Stimulated activated CD4-positive, alpha-beta T cell treated with anti-CD3 and anti-CD28 coated beads, Interleukin-12 subunit alpha, Interleukin-12 subunit beta, amount 100 ng/mL, for 4 hours (primary cell): ENCODE data around the gene MYO1D.

Experiments
- DNase-seq: peaks from one replicate; pipeline ENCODE4 v3.0.0-alpha.2; 2020

Gene MYO1D

GRCh38 chr17:32810690-32811089 is 66.2 kb downstream of the MYO1D start:
- no peak for DNase-seq

DNA sequence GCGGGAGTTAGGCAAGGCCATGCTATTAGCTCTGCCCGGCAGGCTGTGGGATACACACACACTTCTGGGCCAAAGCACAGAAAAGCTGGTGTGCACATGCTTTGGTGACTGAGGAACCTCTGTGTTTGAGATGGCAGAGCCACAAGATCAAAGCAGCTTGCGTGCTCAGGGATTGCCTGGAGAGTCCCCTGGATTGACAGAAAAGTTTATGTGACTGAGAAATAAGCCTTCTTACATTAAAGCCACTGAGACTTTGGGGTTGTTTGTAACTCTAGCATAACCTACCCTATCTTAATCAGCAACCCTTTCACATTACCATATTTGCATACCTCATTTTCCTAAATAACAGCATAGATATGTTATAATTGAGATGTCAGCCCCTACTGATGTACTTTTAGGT is 69.3 kb downstream of the MYO1D start:
- DNase-seq: no peak

DNA sequence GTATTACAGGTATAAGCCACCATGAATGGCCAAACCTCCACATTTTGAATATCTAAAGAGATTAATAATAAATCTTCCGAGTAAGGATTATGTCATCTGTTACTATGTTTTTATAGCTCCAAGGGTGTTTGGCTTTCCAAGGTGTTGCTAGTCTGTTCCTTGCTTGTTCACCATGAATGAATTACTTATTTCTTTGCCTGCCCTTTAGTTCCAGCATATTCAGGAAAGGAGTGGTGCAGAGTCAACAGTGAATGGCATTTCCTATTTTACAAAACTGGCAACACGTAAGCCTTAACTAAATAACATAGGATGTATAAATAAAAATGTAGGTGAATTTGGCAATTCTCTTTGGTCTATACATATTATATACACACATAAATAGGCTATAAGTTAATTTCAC is 70.3 kb downstream of the MYO1D start:
- DNase-seq: no peak

- DNase-seq: no peak
Observed at GRCh38 chr17:32805029-32805976, 71.6 kb downstream of the MYO1D start.

DNA sequence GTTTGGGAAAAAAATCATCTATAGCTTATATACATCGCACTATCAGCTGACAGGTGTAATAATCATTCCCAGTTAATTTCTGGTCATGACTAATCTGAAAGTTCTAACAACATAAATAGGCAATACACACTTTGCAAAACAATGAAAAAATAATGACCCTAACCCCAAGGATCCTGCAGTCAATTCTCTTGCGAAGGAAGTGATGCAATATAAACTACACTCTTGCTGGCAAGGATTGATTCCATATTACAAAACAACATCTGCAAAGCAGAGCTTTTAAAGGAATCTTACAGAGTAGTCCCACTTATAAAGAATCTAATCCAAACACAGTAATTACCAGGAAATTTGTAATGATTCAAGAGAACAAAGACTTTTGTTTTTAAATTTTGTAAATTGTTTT is 73.4 kb downstream of the MYO1D start:
- no peak for DNase-seq

- no peak for DNase-seq
Observed at GRCh38 chr17:32802306-32802705, 74.6 kb downstream of the MYO1D start.

DNA sequence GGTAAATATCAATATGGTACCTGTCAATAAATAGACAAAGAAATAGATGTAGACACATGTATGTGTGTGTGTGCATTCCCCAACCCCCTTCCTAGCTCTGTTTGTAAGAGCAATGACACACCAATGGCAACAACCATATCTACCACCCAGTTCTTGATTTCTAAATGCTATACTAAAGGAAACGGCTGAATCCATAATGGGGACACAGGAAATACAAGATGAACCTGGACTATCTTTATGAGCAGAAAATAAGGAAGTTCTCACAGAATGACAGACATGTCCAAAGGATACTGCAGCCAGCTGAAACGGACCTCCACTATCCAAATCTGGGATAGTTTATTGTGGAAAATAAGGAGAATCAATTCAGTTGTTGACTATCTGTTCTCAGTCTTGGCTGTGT is 75.3 kb downstream of the MYO1D start:
- DNase-seq: no peak

DNA sequence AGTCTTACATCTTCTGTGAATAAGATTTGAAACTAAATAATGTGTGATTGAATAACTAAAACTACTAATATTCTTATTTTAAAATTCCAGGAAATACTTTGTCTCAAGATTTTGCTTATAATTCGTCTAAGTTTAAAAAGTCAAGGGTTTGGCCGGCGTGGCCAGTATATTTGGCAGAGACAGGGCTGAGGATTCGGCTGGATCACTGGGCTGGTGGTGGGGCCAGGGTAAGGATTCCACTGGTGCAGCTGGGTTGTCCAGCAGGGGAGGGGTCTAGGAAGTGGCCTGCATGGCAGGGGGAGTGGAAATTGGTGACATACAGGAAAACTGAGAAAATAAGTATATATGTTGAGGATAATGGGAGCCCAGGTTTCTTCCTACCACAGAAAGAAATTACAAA is 75.7 kb downstream of the MYO1D start:
- no peak for DNase-seq

GRCh38 chr17:32798938-32799337 is 78.0 kb downstream of the MYO1D start:
- no peak for DNase-seq

GRCh38 chr17:32795339-32795979 is 81.5 kb downstream of the MYO1D start:
- no peak for DNase-seq

- no peak for DNase-seq
Observed at GRCh38 chr17:32794533-32795246, 82.2 kb downstream of the MYO1D start.

- no peak for DNase-seq
Observed at GRCh38 chr17:32793841-32794240, 83.1 kb downstream of the MYO1D start.

- DNase-seq: no peak
Observed at GRCh38 chr17:32792207-32792606, 84.7 kb downstream of the MYO1D start.

DNA sequence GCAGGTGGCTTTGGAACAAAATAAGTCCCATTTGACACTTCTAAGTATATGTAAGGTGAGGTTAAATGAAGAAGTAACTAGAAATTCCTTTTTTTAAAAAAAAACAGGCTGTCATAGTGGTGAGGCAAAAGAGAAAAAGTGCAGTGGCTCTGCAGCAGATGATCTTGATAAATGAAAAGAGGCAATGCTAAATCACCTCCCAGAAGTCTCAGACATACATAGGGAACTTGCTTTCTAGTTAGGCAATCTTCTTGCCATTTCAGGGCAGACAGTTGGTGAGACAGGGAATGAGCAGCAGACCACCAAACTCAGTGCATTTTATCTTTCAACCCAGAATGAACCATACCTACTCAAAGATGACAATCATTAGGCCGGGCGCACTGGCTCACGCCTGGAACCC is 90.8 kb downstream of the MYO1D start:
- DNase-seq: no peak

DNA sequence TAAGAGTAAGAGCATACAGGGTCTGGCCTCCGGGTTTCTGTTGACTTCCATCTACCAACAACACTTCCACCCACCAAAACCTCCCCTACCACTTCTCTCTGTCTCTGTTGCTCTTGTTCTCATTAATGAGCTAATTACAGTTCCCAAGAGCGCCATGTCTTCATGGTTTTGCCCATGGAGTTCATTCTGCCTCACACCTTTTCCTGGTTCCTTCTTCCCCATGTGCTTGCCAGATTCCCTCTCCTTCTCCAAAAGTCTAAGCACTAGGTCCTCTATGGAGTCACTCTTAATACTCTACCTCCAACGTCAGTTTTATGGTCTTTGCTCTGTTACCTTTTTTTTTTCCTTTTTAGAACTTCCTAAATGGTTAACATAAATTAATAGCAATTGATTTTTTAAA is 92.8 kb downstream of the MYO1D start:
- DNase-seq: no peak

DNA sequence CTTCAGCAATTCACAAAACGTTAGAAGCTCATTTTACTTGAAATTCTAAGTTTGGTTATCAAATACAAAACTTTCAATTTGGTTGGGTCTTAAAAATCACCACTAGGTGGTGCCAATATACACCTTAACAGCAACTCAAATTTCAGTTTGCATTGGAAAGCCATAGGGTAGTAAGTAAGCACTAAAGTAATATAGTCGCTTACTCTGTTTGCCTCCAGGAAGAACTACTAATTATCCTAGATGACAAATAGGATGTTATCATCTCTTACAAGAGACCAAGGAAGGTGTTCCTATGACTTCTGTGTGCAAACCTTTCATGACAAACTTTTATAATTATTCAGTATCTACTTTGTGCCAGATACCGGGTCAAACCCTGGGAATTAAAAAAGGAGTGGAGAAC is 93.3 kb downstream of the MYO1D start:
- no peak for DNase-seq

- DNase-seq: no peak
Observed at GRCh38 chr17:32780721-32781120, 96.2 kb downstream of the MYO1D start.

- no peak for DNase-seq
Observed at GRCh38 chr17:32777922-32778321, 99.0 kb downstream of the MYO1D start.

DNA sequence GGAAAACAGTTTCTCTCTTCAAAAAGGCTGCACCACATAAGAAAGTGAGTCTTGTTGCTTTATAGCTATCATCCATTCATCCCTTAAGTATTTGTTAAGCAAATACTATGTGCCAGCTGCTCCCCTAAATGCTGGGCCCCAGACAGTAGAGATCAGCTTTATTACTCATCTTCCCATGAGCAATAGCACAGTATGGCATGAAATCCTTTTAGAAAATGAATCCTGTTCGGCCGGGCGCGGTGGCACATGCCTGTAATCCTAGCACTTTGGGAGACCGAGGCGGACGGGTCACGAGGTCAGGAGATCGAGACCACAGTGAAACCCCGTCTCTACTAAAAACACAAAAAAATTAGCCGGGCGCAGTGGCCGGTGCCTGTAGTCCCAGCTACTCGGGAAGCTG is 99.5 kb downstream of the MYO1D start:
- DNase-seq: no peak

GRCh38 chr17:32774695-32775084 is 102.2 kb downstream of the MYO1D start:
- DNase-seq: no peak

DNA sequence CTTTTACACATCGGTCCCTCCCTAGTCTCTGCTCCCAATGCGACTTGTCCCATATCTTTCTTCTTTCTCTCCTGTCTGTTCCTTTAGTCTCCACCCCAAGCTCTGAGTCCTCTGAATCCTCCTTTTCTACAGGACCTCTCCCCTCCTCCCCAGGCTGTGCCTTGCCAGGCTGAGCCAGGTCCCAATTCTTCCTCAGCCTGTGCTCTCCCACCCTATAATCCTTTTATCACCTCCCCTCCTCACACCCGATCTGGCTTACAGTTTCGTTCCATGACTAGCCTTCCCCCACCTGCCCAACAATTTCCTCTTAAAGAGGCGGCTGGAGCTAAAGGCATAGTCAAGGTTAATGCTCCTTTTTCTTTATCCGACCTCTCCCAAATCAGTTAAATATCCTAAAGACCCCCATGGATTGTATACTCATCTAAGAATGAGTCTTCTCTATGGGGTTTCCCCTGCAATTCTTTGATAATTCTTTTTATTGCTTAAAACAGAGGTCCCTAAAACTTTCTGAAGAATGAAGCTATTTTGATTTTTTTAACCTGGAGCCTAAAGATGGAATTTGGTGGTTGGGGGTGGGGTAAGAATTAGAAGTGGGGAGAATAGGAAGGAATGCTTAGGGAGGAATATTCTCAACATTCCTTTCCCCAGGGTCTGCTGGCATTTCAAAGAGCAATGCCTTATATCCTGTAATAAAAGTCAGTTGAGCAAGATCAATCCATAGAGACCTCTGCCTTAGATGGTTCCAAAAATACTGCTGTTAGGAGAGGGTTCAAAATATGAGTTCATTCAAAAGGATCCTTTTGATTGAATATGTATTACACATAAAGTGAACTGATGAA is 102.8 kb downstream of the MYO1D start:
- no peak for DNase-seq

DNA sequence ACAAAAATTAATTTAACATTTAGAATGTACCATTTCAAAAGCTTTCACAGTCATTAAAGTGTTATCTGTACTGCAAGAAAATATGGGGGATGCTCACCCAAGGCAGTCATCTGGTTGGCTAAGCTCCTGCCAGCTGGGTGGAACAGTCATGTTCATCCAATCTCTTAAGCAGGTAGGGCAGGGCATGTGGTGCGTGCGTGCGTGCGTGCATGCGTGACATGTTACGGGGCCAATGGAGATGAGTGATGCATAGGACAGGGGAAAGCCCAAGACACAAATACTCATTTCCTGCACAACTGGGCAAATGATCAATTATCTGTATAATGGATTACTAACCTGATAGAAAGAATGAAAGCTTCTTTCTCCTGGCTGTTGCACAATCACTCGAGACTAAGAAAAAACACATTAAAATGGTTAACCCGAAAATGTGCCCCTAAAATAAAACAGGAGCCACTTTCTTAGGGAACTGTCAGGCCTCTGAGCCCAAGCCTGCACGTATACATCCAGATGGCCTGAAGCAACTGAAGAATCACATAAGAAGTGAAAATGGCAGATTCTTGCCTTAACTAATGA is 104.4 kb downstream of the MYO1D start:
- DNase-seq: no peak

DNA sequence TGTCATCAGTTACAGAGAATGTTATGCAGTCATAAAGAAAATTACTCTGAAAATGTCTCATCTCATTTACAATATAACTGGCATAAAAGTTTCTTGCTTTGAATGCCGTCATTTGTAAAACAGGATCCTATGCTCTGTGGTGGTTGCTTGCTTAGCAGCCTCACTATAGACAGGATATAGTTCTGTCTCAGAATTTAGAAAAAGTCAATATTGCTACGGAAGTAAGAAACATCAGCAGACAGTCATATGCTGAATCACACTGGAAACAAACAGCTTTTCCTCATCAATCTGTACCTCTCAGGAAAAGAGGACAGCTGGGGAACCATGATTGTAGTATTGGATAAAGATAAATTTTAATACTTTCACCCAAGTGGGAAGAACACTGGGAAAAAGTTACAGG is 105.5 kb downstream of the MYO1D start:
- no peak for DNase-seq
